Stimulated activated CD4-positive, alpha-beta T cell treated with anti-CD3 and anti-CD28 coated beads, TNF-alpha, amount 100 ng/mL, for 4 hours (primary cell): ENCODE measurements around the gene SMIM34.
"Not testable (repeated sequence)": the region's sequence is repeated elsewhere in the genome, so short reads cannot be mapped to it uniquely, and the experiment has no call there.

Experiments used
- DNase-seq, 3 experiments: peaks; one replicate each; pipeline ENCODE4 v3.0.0-alpha.2; 2020; ENCODE audit warnings: low read depth in 3 of 3

Gene SMIM34, protein sequence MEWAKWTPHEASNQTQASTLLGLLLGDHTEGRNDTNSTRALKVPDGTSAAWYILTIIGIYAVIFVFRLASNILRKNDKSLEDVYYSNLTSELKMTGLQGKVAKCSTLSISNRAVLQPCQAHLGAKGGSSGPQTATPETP

DNA sequence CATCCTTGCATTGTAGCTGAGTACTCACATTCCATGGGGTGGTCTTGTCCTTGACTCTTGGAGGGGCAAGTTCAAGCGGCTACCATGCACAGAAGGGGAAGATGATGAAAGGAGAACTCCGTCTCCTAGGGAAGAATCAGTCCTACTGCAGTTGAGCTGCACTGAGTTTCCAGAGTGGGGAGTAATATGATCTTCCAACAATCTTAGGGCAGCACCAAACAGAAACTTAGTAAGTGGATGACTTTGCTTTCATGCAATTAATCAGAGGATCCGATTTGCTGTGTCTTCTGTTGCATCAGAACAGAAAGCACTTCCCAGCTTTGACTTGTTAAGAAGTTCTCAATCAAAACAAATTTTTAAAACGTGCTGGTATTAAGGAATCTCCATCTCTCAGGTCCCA lies at the start of gene SMIM34:
SMIM34 (minus strand) TSS at position 147 of the 400 bp plus-strand sequence; CDS start at position 35, 112 bp downstream.
- DNase-seq, result not testable (repeated sequence)

DNA sequence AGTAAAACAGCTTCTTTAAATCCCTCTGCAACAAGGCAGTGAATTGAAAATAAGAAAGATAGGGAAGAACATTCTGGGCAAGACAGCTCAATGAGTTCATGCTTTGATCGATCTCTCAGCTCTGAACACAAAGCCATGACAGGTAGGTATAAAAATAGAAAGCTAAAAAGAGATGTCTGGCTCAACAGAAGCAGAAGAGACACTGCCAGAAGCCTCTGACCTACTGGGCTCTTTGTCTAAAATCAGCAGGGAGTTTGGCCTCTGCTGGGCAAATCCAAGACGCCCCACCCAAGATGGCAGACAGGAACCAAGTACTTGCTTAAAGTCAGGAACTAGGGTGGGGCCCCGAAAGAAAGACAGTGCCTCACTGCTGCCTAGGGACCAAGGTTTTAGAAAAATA lies 43.6 kb upstream of the SMIM34 start:
- DNase-seq, result not testable (repeated sequence)

DNA sequence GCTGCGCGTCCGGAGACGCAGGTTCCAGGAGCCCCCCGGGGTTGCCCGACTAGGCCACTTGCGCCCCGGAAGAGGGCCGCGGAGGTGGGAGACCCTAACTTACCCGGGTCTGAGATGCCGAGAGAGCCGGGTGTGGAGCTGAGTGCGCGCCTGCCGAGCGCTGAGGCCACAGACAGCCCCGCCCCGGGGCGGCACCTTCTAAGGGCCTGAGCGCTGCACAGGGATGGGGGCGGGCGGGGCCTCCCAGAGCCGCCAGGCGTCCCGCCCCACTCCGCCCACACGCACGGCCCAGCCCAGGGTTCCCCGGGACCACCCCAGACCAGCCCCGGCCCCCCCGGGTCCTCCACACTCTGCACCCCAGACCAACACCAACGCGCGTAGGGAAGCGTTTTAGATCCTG lies 35.7 kb upstream of the SMIM34 start:
- not testable (repeated sequence) for DNase-seq

DNA sequence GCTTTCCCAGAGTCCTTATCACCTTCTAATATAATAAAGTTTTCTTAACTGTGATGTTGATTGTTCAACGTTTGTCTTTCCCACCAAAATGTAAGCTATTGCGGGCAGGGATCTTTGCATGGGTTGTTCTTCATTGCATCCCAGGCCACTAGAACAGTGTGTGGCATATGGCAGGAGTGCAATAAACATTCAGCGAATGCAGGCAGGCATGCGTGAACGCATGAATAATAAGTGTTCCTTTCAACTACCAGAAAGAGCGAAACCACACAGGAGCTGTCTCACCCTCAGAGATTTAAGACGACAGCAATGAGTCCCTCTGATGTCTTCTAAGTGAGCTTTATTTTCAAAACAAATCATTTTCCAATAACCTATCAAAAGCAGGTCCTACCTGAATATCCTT lies 34.5 kb upstream of the SMIM34 start:
- not testable (repeated sequence) for DNase-seq

DNA sequence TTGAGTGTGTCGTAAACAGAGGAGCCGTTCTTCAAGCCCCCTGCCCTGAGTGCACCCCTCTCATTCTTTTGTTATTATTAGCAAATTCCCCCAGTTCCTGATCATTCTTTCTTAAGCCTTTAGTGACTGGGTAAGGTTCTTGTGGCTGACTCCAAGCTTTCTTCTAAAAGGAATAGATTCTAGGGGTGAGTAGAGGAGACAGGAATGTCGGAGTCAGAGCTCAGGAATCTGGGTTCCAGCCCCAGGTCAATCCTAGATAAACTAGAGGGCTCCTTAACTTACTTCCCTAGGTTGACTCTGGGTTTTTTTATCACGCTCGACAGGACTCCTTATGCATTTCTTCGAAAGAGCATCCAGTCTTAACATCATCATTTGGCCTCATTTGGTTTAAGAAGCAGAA lies 32.4 kb upstream of the SMIM34 start:
- not testable (repeated sequence) for DNase-seq

DNA sequence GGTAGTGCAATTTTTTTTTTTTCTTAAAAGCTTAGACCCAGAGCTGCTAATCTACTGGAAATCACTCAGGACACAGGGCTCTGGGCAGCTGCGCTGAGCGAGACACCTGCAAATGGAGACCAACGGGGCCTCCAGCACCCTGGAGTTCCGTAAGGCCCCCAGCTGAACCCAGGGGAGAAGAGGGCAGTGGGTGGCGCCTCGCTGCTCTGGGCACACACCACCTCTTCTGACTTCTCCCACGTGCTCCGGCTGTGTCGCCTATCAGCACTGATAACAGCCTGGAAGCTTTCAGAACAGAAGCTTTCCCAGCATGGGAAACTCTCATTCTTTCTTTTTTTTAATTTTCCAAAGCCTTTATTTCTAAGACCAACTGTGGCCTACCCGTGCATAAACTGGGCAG lies 31.9 kb upstream of the SMIM34 start:
- not testable (repeated sequence) for DNase-seq

DNA sequence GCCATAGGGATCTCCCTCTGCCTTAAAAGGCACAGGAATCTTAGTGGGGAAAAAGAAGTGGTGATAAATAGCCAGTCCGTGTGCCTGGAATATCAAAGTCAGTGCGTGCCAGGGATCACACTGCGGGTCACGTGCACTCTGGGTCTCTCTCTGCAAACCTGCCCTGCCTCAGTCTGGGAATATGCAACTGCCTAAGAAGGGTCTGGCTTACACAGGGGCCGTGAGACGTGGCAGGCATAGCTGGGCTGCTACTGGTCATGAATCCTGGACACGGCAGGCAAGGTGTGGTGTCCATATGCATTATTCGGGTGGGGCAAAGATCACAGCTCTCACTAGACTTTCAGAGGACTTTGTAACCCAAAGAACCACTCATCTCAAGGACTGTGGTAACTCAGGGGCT lies 23.3 kb upstream of the SMIM34 start:
- not testable (repeated sequence) for DNase-seq

DNA sequence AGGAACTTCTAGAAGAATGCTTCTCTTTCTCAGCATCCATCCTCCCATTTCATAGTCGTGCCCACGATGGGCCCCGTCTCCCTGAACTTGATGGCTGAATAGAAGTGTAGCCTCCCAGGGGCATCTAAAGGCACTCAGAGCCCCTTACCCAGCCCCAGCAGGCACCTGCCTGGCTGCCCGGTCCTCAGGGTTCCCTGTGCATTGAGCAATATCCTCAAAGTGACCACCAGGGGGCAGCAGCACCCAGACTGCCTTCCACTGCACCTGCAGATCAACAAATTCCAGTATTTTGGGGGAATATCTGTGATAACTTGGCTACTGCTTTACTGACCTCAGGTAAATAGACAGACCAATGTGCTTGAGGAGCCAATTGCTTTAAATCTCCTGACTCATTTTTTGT lies 19.7 kb upstream of the SMIM34 start:
- DNase-seq, result not testable (repeated sequence)

DNA sequence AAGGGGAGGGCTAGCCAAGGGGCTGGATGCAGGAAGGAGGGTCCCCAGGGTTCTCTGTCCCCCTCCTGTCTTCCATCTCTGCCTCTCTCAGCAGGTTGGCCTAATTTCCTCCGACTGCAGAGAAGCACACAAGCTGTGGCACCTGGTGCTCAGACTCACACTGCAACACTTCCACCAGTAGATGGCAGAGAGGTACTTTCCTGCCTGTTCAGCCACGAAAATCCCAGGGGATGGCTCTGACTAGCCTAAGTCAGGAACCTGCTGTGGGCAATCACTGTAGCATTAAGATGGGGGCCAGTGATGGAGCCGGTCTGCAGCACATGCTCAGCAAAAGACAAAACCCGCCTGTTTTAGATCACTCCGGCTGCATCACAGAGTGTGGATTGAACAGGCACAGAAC lies 6.0 kb upstream of the SMIM34 start:
- not testable (repeated sequence) for DNase-seq

DNA sequence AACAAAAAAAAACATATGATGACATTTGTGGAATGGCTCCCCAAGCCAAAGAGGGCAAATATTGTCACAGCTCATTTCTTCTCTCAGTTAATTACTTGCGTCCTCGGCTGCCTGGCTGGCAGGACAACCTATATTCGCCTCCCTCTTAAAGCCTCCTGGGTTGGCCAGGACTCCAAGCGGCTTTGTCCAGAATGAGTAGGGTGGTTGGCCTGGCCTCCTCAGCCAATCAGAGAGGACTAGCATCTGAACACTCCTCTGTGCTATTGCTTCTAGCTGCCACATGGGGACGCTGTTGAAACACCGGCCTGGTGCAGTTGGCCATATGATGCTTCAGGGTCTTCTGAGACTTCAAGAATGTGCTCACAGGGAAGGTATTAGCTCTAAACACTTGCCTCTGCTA lies 4.7 kb upstream of the SMIM34 start:
- DNase-seq, result not testable (repeated sequence)

DNA sequence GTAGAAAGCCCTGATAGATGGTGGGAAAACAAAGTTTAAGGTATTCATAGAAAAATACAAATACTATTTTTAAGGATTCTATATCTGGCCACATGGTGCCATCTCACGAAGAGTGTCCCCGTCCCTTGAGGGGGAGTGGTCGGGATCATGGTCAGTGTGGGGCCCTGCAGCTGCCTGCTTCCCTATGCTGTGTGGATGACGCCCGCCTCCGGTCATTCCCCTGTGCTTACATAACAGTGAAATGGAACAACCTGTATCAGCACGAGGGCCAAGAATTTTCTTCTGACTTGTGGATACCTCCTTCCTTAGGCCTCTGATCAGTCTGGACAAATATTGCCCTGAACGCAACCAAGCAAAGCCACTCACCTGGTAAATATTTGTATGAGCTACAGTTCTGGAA lies 3.6 kb upstream of the SMIM34 start:
- DNase-seq, result not testable (repeated sequence)

DNA sequence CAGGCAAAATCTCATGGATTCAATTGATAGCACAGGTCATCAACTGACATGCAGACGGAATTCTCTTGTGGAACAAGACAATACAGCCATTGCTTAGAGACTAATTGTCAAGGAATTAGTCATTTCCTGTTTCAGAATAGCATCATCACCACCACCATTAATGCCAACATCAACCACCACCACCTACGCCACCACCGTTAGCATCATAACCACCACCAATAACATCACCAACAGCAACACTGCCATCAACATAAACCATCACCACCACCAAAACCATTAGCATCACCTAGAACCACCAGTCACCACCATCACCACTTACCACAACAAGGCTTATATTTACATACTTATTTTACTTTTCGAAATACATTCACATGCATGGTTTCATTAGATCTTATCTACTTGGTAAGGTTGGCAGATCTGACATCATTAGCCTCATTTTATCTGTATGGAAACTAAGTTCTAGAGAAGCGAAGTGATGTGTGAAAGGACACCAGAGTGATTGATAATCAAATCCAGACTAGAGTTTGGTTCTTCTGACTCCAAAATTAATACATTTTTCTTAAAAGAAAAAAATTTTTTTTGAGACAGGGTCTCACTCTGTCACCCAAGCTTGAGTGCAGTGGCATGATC lies 6.2 kb downstream of the SMIM34 start:
- DNase-seq, result not testable (repeated sequence)

DNA sequence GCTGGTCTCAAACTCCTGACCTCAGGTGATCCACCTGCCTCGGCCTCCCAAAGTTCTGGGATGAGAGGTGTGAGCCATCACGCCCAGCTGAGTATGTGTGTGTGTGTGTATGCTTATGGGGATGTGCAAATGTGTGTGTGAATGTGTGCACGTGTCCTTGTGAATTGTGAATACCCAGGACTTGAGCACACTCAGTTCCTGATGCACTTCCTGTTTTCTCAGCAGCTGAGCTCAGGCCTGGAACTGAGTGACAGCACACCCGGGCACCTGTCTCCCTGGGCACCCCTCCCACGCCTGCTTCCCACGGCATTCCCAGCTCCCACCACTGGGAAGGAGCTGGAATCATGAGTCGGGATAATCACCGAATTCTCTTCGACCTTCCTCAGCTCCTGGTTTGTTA lies 16.5 kb downstream of the SMIM34 start:
- DNase-seq, result not testable (repeated sequence)

DNA sequence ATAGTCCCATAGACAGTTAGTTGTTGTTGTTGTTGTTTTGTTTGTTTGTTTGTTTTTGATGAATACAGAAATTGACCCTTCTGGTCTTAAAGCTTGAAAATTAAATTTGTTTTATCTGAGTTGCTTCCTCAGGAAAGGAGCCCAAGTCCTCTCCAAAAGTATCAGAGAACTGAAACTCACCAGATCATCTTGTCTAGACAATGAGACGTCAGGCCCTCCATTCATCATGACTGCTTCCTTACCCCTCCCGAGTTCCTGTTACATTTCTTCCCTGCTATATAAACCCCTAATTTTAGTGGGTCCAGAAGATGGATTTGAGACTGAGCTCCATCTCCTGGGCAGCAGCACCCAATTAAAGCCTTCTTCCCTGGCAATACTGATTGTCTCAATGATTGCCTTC lies 17.1 kb downstream of the SMIM34 start:
- not testable (repeated sequence) for DNase-seq

DNA sequence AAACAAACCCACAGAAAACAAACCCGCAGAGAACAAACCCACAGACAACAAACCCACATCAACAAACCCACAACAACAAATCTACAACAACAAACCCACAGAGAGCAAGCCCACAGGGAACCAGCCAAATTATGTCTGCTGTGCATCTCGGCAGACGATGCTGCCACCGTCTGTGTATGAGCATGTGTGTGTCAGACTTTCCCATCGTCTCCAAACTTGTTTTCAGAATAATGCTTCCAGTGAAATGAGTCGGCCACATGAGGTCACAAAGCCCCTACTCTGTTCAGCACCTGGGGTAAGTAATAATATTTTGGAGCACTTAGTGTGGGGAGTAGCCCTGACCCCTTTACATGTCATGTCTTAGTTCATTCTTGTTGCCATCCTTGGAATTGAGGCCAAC lies 17.6 kb downstream of the SMIM34 start:
- not testable (repeated sequence) for DNase-seq

DNA sequence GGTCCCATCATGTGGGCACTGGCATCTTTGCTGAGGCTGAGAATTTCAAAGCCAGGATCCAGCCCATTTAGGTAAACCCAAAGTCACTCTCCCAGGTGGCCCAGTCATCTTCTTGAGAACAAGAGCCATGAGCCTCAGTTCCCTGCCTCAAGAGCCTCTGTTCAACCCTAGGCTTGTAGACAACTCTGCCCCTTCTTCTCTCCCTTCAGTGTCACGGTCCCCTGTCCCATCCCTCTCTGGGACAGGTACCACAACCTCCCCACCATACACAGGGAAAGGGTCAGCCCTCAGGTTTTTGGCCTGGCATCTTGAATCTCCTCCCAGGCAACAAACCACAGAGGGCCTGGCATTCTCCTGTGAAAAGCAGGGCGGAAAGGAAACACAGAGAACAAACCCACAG lies 18.1 kb downstream of the SMIM34 start:
- DNase-seq, result not testable (repeated sequence)

DNA sequence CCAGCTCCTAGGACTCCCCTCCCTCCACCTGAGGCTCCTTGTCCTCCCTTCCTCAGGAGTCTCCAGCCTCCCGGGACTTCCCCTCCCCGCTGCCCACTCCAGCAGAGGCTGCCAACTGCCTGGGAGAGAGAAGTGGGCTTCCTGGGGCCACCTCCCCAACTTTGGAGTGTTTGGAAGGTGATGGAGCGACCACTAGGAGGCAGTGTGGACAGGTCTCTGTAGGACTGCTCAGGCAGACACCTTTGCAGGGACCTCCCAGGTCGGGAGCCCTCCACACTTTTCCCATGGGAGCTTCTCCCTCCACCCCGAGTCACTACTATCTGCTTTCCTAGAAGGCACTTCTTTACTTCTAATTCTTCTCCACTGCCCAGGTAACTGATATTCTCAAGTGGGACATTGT lies 19.0 kb downstream of the SMIM34 start:
- not testable (repeated sequence) for DNase-seq

DNA sequence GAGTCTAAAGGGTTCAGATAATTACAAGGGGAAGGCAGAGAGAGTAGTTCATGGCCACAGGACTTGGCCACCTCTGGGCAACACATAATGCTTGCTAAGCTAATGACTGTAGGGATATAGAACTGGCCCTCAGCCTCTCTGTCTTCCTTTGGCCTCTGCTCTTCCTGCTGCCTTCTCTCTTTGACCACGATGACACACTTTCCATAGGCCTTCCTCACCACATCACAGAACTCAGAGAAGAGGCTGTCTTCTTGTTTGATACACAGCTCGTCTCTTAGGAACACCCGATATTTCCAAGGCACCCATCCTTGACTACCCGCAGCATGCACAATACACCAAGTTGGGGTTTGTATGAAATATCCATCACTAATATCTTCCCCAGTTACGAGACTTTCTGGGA lies 23.2 kb downstream of the SMIM34 start:
- not testable (repeated sequence) for DNase-seq

DNA sequence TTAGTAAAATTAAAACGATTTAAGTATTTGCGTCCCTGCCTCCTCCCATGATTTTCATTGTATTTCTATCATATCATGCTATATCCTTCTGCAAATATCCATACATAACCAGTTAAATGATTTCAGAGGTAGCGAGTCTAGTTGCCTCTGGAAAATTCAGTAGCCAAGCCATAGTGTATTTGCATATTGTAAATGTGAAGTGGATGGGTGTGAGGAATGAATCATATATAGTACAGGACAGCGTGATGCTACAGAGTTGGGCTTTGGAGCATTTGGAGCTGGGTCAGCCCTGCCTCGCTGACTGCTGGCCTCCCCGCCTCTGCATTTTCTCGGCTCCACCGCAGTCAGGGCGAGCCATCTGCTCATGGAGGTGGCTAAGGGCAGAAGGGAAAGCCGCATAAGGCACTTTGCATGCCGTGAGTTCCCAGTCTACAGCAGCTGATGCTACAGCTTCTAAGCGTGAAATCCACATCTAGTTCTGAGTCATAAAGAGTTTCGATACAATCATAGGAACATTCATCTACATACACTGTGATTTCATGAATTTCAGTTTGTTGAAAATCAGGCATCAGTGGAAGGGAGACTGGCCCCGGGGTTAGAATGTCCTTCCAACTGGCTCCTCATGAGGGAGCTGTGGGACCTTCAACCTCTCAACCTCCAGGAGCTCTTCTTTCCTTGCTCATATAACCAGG lies 39.9 kb downstream of the SMIM34 start:
- DNase-seq, result not testable (repeated sequence)

DNA sequence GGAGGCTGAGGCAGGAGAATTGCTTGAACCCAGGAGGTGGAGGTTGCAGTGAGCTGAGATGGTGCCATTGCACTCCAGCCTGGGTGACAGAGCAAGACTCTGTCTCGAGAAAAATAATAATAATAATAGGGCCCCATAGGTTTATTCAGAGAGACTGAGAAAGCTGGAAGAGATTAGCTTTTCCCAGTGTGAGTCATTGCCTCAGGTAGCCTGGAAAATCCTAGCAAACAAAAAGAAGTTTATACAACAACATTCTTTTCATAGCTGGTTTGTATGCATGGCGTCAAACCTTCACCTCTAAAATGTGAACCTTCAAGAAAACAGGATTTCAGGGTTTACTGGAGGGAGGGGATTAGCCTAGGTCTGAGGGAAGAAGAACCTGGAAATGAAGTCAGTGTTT lies 40.6 kb downstream of the SMIM34 start:
- DNase-seq, result not testable (repeated sequence)

DNA sequence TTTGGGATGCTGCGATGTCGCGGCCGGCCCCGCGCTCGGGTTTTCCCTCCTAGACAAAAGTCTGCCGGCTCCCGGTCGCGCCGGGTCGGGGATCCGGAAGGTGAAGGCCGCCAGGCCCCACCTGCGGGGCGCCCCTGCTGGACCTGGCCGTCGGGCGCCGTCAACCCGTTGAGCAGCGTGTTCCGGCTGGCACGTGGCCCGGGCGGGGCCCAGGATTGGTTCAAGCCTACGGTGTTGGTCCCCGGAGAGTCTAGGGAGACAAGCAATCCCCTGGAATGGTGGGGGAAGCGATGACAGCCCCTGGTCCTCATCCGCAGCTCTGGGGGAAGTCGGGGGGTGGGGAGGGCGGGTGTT lies 48.2 kb downstream of the SMIM34 start:
- not testable (repeated sequence) for DNase-seq

DNA sequence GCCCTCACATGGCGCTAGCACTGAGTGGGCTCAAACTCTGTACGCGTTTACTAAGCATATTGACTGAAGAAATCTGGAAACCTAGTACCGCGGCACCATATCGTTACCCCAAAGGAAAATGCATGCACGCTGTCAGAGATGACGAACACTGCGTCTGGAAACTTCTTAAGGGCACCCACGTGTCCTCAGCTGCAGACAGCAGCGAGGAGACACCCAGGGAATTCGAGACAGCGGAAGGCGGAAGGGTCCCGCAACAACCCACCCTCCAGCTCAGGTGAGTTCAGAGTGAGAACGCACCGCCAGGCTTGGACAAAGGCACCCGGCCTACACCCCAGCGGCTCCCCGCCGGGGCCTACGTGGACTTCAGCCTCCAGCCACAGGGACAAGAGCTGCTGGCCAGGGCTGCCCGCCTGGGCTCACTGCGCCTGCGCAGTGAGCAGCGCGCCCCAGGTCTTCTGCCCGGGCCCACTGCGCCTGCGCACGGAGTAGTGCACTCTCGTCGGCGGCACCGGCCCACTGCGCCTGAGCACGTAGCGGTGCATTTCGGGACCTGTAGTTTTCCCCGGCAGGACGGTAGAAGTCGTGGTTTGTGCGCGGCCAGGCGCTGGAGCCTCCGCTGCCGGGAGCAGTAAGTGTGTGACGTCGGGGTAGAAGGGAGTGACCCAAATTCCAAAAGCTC lies 48.7 kb downstream of the SMIM34 start, which contains the start of gene SMIM11:
SMIM11 (plus strand) TSS at position 568 of the 679 bp plus-strand sequence. CDS start 3,998 bp downstream, outside the sequence.
- not testable (repeated sequence) for DNase-seq
